Chondrocyte (in vitro differentiated cells): ENCODE data around the gene HOXA6. TPM values are rescaled to one million over a fixed set of nuclear protein-coding genes. Genes with fewer than 3 reads are reported as not detected.

Experiments
- DNase-seq: peaks from one replicate; pipeline ENCODE4 v3.0.0; 2021; ENCODE audit warnings: mixed read lengths, low spot score
- H3K27ac Mint-ChIP-seq: one replicate; pipeline ENCODE4 v1.8.0; 2021; ENCODE audit warnings: mild to moderate bottlenecking, moderate library complexity, mixed read lengths; ENCODE audit not compliant: unreplicated experiment
- H3K27me3 Mint-ChIP-seq: 2 replicates; pipeline ENCODE4 v1.8.0; 2021; ENCODE audit warnings: low read depth, mixed read lengths
- H3K36me3 Mint-ChIP-seq: 2 replicates; pipeline ENCODE4 v1.8.0; 2021; ENCODE audit warnings: low read depth, mixed read lengths
- H3K4me1 Mint-ChIP-seq: 2 replicates; pipeline ENCODE4 v1.8.0; 2021; ENCODE audit warnings: low read depth, mild to moderate bottlenecking, mixed read lengths
- H3K4me3 Mint-ChIP-seq: one replicate; pipeline ENCODE4 v1.8.0; 2021; ENCODE audit warnings: mild to moderate bottlenecking, moderate library complexity, mixed read lengths; ENCODE audit not compliant: unreplicated experiment
- H3K9me3 Mint-ChIP-seq: 2 replicates; pipeline ENCODE4 v1.8.0; 2021; ENCODE audit warnings: low read depth, mixed read lengths
- total RNA-seq: library from RNA; stranded (reverse); gene quantifications from 3 replicates; pipeline ENCODE4 v1.2.1, GENCODE V29; 2021
- TF ChIP-seq, protein P1 (sequence below): fragments of 200-600 bp; sonication (generic); IDR thresholded peaks from 2 replicates; pipeline ENCODE4 v1.5.0; 2021; ENCODE audit warnings: antibody characterized with exemption, mild to moderate bottlenecking, moderate library complexity

Gene HOXA6
- total RNA-seq, 1 donor from 2014 or later = not detected

DNA sequence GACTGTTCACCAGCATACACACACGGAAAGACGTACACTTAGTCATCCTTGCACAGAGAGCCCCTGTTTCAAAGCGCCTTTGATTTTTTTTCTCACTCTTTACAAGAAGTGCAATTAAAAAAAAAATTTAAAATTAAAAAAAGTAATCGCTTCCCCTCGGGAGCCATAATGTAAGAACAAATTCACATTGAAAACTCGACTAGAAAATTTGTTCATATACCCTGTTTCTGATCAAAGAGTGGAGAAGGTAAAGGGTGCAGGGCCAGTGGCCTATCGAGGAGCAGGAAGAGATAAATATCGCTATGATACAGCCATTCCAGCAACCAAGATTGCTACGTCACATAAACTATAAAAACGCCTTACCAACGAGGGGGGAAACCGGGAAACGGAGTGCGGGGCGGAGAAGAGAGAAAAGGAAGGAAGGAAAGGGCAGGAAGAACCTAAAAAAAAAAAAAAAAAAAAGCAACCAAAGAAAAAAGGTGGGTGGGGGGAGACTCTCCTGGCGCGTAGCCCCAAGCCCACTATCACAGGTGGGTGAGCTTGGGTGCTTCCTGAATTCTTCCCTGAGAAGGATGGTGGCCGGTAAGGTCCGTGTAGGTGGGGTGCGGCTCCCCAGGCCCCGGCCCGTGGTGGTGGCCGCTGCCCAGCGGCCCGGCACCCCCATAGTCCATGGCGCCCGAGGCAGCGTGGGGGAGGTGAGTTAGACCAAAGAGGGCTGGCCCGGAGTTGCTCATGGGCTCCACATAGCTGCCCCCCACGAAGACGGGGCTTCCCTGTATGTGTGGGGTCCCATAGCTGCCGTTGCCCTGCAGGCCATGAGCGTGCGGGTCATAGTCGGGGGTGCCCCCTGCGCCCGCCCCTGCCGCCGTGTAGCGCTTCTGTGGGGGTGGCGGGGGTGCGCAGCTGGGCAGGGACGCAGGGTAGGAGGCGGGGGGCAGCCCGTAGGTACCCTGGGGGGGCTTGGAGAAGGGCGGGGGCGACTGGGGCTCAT, 39.9 kb downstream of the HOXA6 start:
- H3K27ac Mint-ChIP-seq = peak overlapping the region; percentile 99
- DNase-seq = no peak
- TF ChIP-seq, protein P1, sequence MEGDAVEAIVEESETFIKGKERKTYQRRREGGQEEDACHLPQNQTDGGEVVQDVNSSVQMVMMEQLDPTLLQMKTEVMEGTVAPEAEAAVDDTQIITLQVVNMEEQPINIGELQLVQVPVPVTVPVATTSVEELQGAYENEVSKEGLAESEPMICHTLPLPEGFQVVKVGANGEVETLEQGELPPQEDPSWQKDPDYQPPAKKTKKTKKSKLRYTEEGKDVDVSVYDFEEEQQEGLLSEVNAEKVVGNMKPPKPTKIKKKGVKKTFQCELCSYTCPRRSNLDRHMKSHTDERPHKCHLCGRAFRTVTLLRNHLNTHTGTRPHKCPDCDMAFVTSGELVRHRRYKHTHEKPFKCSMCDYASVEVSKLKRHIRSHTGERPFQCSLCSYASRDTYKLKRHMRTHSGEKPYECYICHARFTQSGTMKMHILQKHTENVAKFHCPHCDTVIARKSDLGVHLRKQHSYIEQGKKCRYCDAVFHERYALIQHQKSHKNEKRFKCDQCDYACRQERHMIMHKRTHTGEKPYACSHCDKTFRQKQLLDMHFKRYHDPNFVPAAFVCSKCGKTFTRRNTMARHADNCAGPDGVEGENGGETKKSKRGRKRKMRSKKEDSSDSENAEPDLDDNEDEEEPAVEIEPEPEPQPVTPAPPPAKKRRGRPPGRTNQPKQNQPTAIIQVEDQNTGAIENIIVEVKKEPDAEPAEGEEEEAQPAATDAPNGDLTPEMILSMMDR = no peak
- peak overlapping the region; percentile 75 for H3K4me3 Mint-ChIP-seq
- H3K9me3 Mint-ChIP-seq = no peaks in the 10 kb centered on the region
- H3K36me3 Mint-ChIP-seq = peaks cover 8% of the 10 kb centered on the region
- H3K27me3 Mint-ChIP-seq = peaks cover 51% of the 10 kb centered on the region
- peaks cover 67% of the 10 kb centered on the region for H3K4me1 Mint-ChIP-seq

DNA sequence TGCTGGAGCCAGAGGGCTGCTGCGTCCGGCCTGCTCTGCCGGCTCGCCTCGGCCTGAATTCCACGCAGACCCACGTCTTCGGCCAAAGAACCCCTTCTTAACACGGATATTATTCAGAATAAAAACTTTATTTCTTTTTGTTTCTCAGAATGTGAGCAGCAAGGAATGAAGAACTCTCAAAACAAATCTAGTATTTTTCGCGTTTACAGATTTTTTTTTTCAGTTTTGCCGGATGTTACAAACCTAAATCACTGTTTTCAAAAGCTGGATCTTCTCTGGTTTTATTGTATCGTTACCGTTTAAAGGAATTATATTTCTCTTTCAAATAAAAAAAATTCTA, 40.7 kb downstream of the HOXA6 start:
- Mint-ChIP-seq H3K27me3 (peaks cover 45% of the 10 kb centered on the region), H3K36me3 (peaks cover 5% of the 10 kb centered on the region), H3K4me1 (peaks cover 72% of the 10 kb centered on the region), H3K27ac (peak overlapping the region; percentile 99), H3K9me3 (no peaks in the 10 kb centered on the region), H3K4me3 (peak overlapping the region; percentile 75)
- no peak for DNase-seq
- TF ChIP-seq, protein P1 = no peak

DNA sequence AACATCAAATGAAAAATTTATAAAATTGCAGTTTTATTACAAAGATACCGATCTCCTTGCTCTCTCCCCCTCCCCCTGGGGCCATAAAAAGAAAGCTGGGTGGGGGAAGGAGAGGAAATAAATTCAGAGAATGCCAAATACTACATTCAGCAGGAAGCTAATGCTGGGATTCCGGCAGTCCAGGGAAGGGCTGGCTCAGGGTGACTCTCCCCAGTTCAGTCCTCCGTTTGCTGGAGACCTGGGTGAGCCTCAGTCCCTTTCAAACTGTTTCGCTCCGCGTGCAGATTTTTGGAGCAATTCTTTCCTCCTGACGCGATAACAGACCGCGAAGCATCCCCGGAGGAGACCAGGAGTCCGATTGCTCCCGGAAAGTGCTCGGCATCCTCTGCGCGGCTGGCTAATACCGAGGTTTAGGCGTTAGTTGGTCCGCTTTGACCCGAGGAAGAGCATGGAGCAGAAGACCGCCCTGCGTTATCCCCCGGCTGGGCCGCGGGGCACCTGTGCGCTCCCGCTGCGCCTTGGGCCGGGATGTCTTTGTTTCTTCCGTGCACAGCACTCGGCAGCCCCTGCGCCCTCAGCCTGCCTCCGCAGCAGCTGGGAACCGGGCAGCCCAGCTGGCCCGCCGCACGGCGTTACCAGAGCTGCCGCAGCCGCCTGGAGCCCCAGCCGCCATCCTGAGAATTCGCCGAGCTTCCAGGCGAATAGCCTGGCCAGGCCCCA, 41.2 kb downstream of the HOXA6 start:
- no peak for DNase-seq
- TF ChIP-seq, protein P1 = no peak
- peaks cover 9% of the 10 kb centered on the region for H3K36me3 Mint-ChIP-seq
- H3K4me3 Mint-ChIP-seq = peak overlapping the region; percentile 75
- peak overlapping the region; percentile 99 for H3K27ac Mint-ChIP-seq
- H3K9me3 Mint-ChIP-seq = no peaks in the 10 kb centered on the region
- peaks cover 44% of the 10 kb centered on the region for H3K27me3 Mint-ChIP-seq
- peaks cover 77% of the 10 kb centered on the region for H3K4me1 Mint-ChIP-seq

DNA sequence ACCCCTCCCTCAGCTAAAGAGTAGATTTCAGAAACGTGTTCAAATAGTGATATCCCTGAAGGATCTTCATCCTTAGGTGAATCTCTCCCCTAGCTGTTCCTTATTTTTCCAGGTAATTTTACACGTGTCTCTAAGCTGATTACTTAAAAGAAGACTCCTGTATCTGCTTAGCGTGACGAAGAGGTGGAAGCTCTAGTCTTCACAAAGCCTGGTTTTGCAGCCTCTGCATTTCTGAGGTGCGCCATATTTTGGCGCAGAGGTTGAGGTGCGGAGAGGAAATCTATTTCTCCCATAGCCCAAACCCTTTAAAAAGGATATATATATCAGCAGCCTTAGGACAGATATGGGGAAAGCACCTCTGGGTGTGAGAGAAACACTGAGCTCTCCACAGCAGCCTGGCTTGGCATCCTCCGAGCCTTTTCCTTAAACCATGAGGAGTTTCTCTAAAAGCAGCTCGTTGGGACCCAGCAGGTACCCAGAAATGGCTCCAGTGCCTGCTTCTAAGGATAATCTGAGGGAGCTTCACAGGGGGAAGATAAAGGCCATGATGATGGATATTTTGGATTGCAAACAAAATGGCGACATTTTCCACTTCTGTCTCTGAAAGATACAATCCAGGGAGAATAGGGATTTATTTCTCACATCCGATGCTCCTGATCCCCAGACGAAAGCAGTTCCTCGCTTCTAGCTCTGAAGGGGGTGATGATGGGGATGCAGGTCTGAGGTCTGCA, 42.1 kb downstream of the HOXA6 start:
- Mint-ChIP-seq H3K9me3 (no peaks in the 10 kb centered on the region), H3K4me3 (peak overlapping the region; percentile 75), H3K27me3 (peaks cover 42% of the 10 kb centered on the region), H3K4me1 (peaks cover 80% of the 10 kb centered on the region), H3K36me3 (peaks cover 15% of the 10 kb centered on the region), H3K27ac (peak overlapping the region; percentile 99)
- DNase-seq = no peak
- TF ChIP-seq, protein P1 = no peak
